Measurements from ENCODE around the gene PNMA6E.

PNMA6E gene

GRCh38 chrX:153443476-153444332 is 42.6 kb upstream of the PNMA6E start:
- in situ Hi-C loops (cut with MboI; ENCODE audit: low pct_unique_long_range_greater_than_20kb, low sequenced_read_pairs, unreplicated experiment), result no loop called here
- DNase-seq (ENCODE audit: low spot score), result no peak
- TF ChIP-seq CTCF (IDR thresholded peaks at IDR 0.05; ENCODE audit: extremely low read depth, insufficient read depth, missing control alignments), result no peak

- no peak for DNase-seq (ENCODE audit: low spot score)
- no peak for TF ChIP-seq CTCF (IDR thresholded peaks at IDR 0.05; ENCODE audit: extremely low read depth, insufficient read depth, missing control alignments)
- in situ Hi-C loops (cut with MboI; ENCODE audit: low pct_unique_long_range_greater_than_20kb, low sequenced_read_pairs, unreplicated experiment), result no loop called here
These were observed 41.3 kb upstream of the PNMA6E start for GRCh38 chrX:153442463-153442862.

DNA sequence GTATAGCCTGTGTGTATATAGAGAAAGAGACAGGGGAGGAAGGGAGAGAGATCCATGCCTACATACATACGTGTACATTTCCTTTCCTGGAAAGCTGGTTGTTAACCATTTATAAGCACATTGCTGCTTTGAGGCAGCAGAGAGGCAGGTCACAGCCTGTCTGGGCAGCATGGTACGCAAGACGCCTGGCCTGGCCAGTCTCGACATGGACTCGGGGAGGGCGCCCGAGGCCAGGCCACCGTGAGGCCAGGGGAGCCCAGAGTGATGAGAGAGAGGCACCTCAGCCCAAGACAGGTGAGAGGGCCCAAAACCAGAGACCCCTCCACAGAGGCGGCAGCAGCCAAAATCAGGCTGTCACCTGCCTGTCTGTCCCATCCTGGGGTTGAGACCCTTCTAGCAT is 40.8 kb upstream of the PNMA6E start:
- no peak for TF ChIP-seq CTCF (IDR thresholded peaks at IDR 0.05; ENCODE audit: extremely low read depth, insufficient read depth, missing control alignments)
- in situ Hi-C loops (cut with MboI; ENCODE audit: low pct_unique_long_range_greater_than_20kb, low sequenced_read_pairs, unreplicated experiment), result no loop called here
- no peak for DNase-seq (ENCODE audit: low spot score)

GRCh38 chrX:153441296-153441695 is 40.1 kb upstream of the PNMA6E start:
- in situ Hi-C loops (cut with MboI; ENCODE audit: low pct_unique_long_range_greater_than_20kb, low sequenced_read_pairs, unreplicated experiment), result no loop called here
- TF ChIP-seq CTCF (IDR thresholded peaks at IDR 0.05; ENCODE audit: extremely low read depth, insufficient read depth, missing control alignments), result no peak
- DNase-seq (ENCODE audit: low spot score), result no peak

GRCh38 chrX:153440556-153441135 is 39.5 kb upstream of the PNMA6E start:
- TF ChIP-seq CTCF (IDR thresholded peaks at IDR 0.05; ENCODE audit: extremely low read depth, insufficient read depth, missing control alignments), result no peak
- in situ Hi-C loops (cut with MboI; ENCODE audit: low pct_unique_long_range_greater_than_20kb, low sequenced_read_pairs, unreplicated experiment), result no loop called here
- no peak for DNase-seq (ENCODE audit: low spot score)

DNA sequence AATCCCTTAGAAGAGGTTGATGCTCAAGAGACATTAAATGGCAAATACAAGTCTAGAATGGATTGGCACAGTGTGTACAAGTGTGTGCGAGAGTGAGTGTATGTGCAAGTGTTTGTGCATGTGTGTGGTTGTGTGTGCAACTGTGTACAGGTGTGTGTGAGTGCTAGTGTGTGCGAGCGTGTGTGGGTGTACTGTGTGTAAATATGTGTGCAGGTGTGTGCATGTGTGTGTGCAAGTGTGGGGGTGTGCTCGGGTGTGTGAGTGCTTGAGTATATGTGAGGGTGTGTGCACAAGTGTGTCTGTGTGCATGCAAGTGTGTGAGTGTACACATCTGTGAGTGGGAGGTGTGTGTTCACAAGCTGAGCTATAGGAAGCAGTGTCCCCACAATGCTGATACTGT is 38.8 kb upstream of the PNMA6E start:
- no peak for TF ChIP-seq CTCF (IDR thresholded peaks at IDR 0.05; ENCODE audit: extremely low read depth, insufficient read depth, missing control alignments)
- in situ Hi-C loops (cut with MboI; ENCODE audit: low pct_unique_long_range_greater_than_20kb, low sequenced_read_pairs, unreplicated experiment), result no loop called here
- no peak for DNase-seq (ENCODE audit: low spot score)
